Muscle of arm (tissue), 12 donors: Measurements from ENCODE around the gene CS. TPM values are rescaled to one million over a fixed set of nuclear protein-coding genes. Genes with fewer than 3 reads are reported as not detected.

Experiments used
- polyA plus RNA-seq, 12 donors: library from polyadenylated mRNA; unstranded; fragments of 120-200 nt; gene quantifications; one replicate each; pipeline ENCODE4 v1.2.1, GENCODE V29; 2013; ENCODE audit not compliant: insufficient read length in 12 of 12

CS gene
- polyA plus RNA-seq, 12 donors: 136 to 255 (median 226) TPM

Other genes starting within 250 kb of the CS start
- gene ERBB3, start 220.2 kb downstream of the CS start, polyA plus RNA-seq: 1,000 to 10,000 TPM in 1 of 12 donors, 100 to 1,000 TPM in 11; 119 to 2,162 (median 195) TPM
- 100 to 1,000 TPM in 9 of 12 donors, 10 to 100 TPM in 2, not detected in 1; 94.9 to 156 (median 115) TPM for gene PA2G4, start 195.8 kb downstream of the CS start, polyA plus RNA-seq
- gene RPL41, start 183.7 kb downstream of the CS start, polyA plus RNA-seq: over 10,000 TPM in 1 of 12 donors, 1,000 to 10,000 TPM in 11; 2,042 to 11,980 (median 5,603) TPM
- 1 to 10 TPM in 11 of 12 donors, not detected in 1; 3.3 to 8.8 (median 5.0) TPM for gene ZC3H10, start 182.1 kb downstream of the CS start, polyA plus RNA-seq
- gene ESYT1, start 172.1 kb downstream of the CS start, polyA plus RNA-seq: 10 to 100 TPM in 11 of 12 donors, not detected in 1; 40.1 to 83.4 (median 75.0) TPM
- gene MYL6B, start 147.7 kb downstream of the CS start, polyA plus RNA-seq: 1,000 to 10,000 TPM in 2 of 12 donors, 100 to 1,000 TPM in 10; 364 to 1,212 (median 828) TPM
- 1,000 to 10,000 TPM in 11 of 12 donors, not detected in 1; 1,137 to 1,762 (median 1,374) TPM for gene MYL6, start 142.0 kb downstream of the CS start, polyA plus RNA-seq
- 100 to 1,000 TPM in 1 of 12 donors, 10 to 100 TPM in 10, not detected in 1; 56.4 to 105 (median 65.4) TPM for gene SMARCC2, start 110.8 kb downstream of the CS start, polyA plus RNA-seq
- gene RNF41, start 78.4 kb downstream of the CS start, polyA plus RNA-seq: 10 to 100 TPM in 11 of 12 donors, not detected in 1; 35.3 to 47.1 (median 41.8) TPM
- gene NABP2, start 76.0 kb downstream of the CS start, polyA plus RNA-seq: 10 to 100 TPM in 11 of 12 donors, not detected in 1; 14.7 to 36.7 (median 17.3) TPM
- 10 to 100 TPM in 1 of 12 donors, 1 to 10 TPM in 2, under 1 TPM in 7, not detected in 2; 0.13 to 85.4 (median 0.59) TPM for gene SLC39A5, start 70.3 kb downstream of the CS start, polyA plus RNA-seq
- 10 to 100 TPM in 11 of 12 donors, not detected in 1; 12.6 to 25.2 (median 17.7) TPM for gene ANKRD52, start 41.9 kb downstream of the CS start, polyA plus RNA-seq
- gene COQ10A, start 33.4 kb downstream of the CS start, polyA plus RNA-seq: 10 to 100 TPM in 11 of 12 donors, not detected in 1; 13.5 to 32.5 (median 17.4) TPM
- gene CNPY2, start 15.7 kb upstream of the CS start, polyA plus RNA-seq: 10 to 100 TPM in 11 of 12 donors, not detected in 1; 36.5 to 90.7 (median 57.4) TPM
- gene PAN2, start 33.7 kb upstream of the CS start, polyA plus RNA-seq: 10 to 100 TPM in 11 of 12 donors, not detected in 1; 30.5 to 85.6 (median 47.9) TPM
- gene IL23A, start 38.6 kb upstream of the CS start, polyA plus RNA-seq: 1 to 10 TPM in 1 of 12 donors, under 1 TPM in 7, not detected in 4; 0.26 to 2.2 (median 0.58) TPM
- 100 to 1,000 TPM in 2 of 12 donors, 10 to 100 TPM in 9, not detected in 1; 33.4 to 116 (median 56.4) TPM for gene STAT2, start 59.8 kb upstream of the CS start, polyA plus RNA-seq
- under 1 TPM in 3 of 12 donors, not detected in 9; 0.07 to 0.12 (median 0.11) TPM for gene APOF, start 62.5 kb upstream of the CS start, polyA plus RNA-seq
- 10 to 100 TPM in 9 of 12 donors, 1 to 10 TPM in 2, not detected in 1; 9.8 to 23.6 (median 16.1) TPM for gene TIMELESS, start 149.1 kb upstream of the CS start, polyA plus RNA-seq
- under 1 TPM in 4 of 12 donors, not detected in 8; 0.19 to 0.34 (median 0.23) TPM for gene MIP, start 154.3 kb upstream of the CS start, polyA plus RNA-seq
- gene SPRYD4, start 168.2 kb upstream of the CS start, polyA plus RNA-seq: 1 to 10 TPM in 11 of 12 donors, not detected in 1; 1.4 to 3.4 (median 2.3) TPM
- 1 to 10 TPM in 1 of 12 donors, under 1 TPM in 6, not detected in 5; 0.15 to 1.2 (median 0.50) TPM for gene GLS2, start 187.8 kb upstream of the CS start, polyA plus RNA-seq
- gene RBMS2, start 221.5 kb upstream of the CS start, polyA plus RNA-seq: 10 to 100 TPM in 11 of 12 donors, not detected in 1; 13.3 to 71.1 (median 26.4) TPM